Ecto neural progenitor cell (in vitro differentiated cells): ENCODE results near the gene ACAD8.
A peak's percentile ranks its signal among the peaks of the same experiment; 100 is the strongest.

Experiments used
- DNase-seq: peaks from one replicate; pipeline ENCODE4 v3.0.0-alpha.2; 2018; ENCODE audit warnings: low spot score

ACAD8 gene

DNA sequence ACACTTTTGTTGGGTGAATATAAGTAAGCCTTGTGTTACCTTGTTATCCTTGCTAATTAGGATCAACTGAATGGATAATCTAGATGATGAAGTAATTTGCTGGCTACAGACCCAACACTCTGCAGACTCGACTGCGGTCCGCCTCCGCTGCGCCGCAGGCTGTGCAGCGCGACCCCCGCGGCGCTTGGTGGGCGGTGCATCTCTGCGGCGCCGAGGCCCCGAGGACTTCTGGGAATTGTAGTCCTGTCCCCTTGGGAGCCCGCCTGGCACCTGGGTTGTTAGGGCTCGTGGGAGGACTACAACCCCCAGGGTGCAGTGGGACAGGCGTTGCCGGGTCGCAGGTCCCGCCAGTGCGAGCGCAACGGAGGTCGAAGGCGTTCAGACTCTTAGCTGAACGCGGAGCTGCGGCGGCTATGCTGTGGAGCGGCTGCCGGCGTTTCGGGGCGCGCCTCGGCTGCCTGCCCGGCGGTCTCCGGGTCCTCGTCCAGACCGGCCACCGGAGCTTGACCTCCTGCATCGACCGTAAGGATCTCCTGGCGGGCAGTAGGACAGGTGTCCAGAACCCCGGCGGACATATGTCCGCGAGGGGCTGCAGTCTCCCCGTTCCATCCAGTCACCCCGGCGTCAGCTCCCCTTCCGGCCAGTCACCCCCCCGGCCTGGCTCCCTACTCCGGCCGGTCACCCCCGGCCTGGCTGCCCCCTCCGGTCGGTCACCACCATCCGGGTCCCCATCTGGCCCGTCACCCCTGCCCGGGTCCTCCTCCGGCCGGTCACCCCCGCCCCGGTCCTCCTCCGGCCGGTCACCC is at the start of gene ACAD8, which contains the start of gene THYN1:
Gene ACAD8 (plus strand): TSS at position 381 of the 806 bp plus-strand sequence. CDS start 33 bp downstream, at position 414.
Gene THYN1 (minus strand): TSS at position 165 of the 806 bp plus-strand sequence. CDS start 470 bp downstream, outside the sequence.
- peak; percentile 97 for DNase-seq

DNA sequence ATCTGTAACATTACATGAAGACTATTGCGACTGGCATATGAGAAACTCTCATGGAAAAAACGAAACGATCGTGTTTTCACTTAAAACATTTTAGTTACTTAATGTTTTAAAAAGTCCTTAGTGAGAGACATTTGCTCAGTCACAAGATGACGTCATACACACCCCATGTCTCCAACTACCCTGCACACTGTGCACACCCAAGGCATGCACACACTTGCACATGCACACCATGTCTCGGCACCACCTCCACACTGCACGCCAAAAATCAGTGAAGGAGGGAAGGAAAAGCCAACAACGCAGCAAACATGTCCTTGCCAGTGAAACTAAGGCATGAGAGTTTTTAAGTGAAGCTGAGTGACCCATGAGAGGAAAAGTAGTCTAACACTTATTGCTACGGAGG is 47.6 kb upstream of the ACAD8 start:
- no peak for DNase-seq

DNA sequence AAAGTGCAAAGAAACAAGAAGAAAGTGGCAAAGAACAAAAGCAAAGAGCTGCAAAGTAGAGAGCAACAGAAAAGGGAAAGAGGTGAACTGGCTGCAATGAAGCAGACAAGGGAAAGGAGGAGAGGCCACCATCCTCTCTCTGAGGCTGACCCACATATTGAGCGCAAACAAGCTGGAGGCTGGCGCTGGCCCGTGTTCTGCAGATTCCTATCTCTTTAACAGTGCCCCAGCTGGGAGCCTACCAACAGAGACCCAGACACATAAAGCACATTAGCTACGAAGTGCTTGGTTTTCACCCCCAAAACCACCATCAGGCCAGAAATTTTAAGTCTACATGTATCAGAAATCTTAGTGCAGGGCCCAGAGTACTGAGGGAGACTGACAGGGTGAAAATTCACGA is 47.2 kb upstream of the ACAD8 start:
- DNase-seq = no peak

DNA sequence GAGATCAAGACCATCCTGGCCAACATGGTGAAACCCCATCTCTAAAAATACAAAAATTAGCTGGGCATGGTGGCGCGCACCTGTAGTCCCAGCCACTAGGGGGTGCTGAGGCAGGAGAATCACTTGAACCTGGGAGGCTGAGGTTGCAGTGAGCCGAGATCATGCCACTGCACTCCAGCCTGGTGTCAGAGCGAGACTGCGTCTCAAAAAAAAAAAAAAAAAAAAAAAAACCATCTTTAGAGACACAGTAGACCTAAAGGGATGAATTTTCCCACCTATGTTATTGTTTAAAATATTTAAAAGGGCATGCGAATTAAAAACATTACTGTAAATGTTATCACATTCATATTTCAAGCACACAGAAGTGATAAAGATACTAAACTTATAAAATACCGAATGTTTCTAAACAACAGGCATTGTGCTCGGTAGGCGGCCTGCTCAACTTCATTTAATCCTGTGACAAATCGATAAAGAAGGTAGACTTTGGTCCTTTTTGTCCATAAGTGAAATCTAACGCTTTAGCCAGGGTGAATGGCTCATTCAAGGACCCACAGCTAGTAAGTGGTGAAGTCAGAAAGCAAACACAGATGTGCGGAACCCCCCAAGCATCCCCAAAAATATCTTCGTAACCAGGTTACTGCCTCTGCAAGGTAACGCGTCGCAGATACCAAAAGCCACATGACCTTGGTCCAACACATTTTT is 45.7 kb upstream of the ACAD8 start:
- no peak for DNase-seq

DNA sequence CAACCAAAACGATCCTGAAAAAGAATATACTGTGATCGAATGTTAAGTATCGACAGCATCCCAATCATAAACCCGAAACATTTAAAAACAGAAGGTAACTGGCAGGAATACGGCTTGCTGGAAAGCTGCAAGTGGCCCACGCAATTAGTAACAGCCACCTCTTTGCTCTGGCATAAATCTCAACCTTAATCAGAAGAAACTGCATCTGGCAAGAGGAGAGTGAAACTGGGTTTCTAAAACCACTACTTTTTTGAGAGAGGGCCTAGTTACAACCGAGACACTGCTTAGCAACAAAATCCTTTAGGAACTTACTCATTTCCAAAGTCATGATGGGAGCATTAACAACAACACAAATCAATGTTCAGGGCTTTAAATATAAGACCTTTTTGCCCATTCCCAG is 37.5 kb upstream of the ACAD8 start:
- no peak for DNase-seq

DNA sequence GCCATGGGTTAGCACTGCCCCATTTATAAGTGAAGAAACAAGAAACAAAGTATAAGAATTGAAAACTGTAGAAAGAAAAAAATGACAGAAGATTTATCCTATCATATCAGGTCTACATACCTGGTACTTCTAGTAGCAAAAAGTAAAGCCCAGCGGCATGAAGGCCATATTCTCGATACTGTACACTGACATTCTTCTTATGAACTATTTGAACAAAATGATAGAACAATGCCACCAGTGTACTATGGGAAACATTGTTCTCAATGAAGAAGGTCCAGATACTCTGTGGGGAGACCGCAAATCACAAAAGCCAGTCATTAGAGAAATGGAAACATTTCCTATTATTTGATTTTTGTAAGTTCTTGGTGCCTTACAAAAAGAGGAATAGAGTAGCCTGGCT is 36.6 kb upstream of the ACAD8 start:
- no peak for DNase-seq

DNA sequence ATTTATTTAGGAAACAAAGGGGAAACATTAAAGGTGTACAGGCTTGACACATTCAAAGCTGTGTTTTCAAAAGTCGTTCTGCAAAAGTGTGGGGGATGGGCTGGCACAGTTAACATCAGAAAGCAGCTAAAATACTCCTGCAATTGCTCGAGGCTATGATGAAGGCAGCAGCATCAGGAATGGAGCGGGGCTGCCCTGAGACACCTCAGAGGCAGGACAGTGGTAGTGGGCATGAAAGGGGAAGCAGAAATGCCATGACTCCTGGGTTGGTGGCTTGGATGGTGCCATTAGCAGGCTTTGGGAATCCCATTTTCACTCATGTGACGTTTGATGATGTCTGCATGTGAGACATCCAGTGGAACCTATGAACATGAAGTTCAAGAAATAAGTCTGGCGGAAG is 30.2 kb upstream of the ACAD8 start:
- no peak for DNase-seq

DNA sequence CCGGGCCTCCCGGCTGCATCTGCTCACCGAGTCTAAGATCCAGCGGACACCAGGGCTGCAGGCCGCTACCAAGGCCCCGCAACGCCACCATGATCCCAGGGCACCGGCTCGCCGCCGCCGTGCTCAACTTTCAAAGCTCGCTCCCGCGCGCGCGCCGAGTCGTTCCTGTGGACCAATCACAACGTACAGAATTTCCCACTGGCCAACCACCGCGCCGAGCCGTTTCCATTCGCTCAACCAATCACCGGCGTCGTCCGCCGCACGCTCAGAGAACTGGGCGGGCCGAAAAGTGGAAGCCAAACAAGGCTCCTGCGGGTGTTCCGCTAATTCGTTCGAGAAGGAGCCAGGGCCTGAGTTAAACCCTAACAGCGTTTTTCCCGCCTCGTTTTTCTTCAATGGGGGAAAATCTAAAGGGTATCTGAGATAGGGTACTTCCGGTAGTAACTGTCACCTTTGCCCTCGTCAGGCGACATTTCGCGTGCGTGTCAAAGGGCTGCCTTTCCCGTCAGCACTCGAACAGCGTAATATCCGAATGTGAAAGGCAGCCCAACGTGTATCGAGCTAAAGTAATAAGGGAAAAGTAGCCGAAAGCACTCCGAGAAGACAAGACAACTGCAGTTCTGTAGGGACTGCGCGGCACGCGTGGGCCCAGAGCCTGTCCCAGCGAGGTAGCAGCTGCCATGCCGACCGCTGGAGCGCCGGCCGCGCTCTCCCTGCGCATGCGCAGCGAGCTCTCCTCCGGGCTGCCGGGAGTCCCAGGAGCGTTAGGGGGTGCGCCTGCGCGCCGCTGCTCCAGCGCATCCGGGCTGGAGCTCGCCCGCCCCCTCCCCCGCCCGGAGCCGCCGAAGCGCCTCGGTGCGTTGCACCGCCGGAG is 29.3 kb upstream of the ACAD8 start, which contains the start of the genes NCAPD3 and VPS26B:
Gene NCAPD3 (minus strand): TSS at position 132 of the 874 bp plus-strand sequence. CDS start 41 bp downstream, at position 91.
Gene VPS26B (plus strand): TSS at position 836 of the 874 bp plus-strand sequence. CDS start 452 bp downstream, outside the sequence.
- DNase-seq = peak; percentile 98

DNA sequence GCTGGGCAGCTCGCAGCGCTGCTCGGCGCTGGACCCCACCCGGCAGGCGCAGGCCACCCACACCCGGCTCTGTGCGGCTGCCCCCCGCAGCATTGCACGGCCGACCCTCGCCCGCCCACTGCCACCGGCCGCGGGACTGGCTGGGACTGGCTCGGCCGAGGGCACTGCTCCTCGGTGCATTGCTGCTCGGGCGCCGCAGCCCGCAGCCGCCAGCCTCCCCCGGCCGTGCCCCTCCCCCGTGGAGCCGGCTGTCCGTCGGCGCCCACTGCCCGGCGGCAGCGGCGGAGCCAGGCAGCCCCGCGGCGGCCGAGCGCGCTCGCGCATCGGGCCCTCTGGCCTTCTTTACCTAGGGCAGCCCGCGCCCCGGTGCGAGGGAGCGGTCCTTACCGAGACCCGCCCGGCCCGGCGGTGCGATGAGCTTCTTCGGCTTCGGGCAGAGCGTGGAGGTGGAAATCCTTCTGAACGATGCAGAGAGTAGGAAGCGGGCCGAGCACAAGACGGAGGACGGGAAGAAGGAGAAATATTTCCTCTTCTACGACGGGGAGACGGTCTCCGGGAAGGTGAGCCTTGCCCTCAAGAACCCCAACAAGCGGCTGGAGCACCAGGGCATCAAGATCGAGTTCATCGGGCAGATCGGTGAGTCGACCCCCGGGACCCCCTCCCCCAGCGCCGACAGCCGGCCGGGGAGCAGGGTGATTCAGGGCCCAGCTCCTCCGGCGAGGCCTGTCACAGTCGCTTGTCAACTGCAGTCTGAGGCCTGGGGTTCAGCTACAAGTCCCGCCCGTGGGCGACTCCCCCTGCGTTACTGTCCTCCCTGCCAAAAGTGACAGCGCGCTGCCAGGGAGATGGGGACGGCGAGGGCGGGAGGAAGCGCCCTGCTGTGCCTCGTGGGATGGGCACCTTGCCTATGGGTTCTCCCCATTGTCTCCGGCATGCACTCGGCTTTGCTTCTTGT is 28.4 kb upstream of the ACAD8 start:
- peak; percentile 60 for DNase-seq

DNA sequence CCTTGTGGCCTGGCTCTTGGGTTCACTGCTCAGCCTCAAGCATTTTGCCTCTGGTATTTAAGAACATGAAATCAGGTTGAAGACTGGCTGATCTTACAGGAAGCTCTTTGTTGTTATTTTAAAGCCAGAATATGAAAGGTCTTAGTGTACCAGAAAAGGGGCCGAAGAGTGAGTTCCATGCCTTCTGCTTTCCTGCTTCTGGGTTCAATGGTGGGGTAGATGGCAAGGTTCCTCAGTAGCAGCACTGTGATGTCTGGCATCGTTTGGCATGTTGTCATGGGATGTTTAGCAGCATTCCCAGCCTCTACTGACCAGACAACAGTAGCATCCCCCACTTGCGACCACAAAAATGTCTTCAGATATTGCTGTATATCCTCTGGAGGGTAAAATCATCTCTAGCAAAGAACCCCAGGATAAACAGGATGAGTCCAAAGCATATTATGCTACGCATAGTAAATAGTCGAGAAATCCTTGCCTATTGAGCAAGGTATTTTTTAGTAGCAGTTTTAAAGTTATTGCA is 26.5 kb upstream of the ACAD8 start:
- DNase-seq = no peak

DNA sequence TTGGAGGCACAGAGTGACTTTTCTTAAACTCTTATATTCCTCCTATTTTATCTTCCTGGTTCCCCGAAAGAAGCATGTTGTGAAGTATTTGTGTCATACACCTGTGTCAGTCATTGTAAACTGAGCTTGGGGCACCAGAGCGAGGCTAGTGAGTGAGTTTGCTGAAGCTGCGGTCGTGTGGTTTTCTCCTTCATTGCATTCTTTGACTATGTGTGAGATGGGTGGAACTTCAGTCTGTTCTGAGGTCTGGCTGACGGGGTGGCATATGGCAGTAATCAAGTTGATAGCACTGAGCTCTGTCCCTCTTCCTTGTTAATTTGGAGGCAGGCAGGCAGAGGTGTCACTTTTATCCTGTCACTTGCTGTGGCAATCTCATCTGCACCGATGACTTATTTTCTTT is 24.7 kb upstream of the ACAD8 start:
- DNase-seq = no peak

DNA sequence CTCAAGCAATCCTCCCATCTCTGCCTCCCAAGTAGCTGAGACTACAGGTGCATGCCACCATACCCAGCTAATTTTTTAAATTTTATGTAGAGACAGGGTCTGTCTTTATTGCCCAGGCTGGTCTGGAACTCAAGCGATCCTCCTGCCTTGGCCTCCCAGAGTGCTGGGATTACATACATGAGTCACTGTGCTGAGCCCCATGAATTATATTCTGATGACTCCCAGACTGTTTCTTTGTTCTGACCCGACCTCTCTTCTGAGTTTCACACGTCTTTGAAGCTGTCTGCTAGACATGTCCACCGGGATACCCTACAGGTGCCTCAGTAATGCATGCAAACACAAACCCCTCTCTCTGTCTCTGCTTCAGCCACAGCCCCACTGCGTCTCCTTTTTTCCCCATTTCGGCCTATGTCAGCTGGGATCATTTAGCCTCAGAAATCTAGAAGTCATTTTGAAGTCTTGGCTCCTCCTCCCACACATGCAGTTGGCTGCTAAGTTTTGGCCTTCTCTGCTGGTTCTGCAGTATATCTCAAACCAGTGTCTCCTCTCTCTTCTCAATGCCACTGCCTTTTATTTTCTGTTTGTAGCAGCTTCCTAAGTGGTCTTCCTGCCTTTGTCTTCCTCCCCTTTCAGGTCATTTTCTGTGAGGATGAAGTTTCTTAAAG is 24.1 kb upstream of the ACAD8 start:
- DNase-seq = no peak

DNA sequence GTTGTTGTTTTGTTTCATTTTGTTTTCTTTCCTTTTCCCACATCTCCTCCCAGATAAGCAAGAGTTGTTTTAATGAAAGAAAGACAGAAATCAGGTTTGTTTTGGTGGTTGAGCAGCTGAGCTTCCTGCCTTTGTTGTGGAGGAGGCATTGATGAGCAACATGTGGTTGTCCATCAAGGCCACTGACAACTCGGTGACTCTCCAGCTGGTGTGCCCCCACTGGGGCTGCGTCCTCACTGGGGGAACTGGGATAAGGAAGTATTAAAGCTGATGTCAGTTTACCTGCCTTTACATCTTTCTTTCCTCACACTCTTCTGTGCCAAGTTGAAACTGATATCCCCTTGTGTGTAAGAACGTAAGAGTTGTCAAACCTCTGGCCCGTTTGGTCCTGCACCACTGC is 23.0 kb upstream of the ACAD8 start:
- DNase-seq = no peak

DNA sequence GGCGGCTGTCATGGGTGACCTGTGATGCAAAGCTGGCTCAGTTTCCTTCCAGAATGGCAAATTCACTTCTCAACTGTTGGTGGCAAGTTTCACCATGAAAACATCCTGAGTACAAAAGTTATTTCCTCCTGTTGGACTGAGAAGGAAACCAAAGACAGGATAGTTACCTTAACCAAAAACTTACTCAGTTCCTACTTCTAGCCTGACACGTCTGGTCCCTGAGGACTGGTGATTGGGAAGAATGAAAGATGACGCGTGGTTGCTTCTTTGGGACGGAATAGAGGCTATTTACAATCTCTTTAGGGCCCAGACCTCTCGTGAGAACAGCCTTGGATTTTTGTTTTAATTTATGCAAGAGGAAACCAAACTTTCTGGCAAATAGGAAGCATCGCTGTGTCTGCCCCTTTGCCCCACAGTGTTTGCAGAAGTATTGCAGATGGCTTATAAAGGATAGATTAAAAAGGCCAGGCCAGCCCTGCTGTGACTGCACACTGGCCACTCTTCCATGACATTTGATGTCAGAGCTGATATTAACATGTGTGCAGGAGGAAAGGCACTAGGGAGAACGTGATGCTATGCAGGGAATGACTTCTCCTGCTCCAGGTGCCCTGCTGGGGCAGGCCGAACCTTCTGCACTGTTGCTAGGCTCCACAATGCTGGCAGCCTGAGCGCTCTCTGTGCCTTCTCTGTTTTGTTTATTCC is 21.3 kb upstream of the ACAD8 start:
- DNase-seq = no peak

DNA sequence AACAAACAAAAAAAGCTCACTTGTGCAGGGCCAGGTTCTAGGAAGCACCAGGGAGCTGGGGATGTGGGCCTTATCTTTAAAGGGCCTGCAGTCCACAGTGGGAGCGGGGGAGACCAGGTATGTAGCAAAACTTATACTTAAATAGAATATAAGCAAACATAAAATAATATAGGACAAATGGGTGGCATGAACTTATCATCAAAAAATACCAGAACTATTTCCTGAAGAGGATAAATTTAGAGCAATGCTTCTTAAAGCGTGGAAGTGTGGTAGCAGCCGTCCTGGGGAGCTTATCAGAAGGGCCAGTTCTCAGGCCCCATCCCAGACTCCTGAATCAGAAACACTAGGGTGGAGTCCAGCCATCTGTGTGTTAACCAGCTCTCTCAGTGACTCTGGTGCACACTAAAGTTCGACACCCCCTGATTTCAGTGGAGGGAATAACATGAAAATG is 19.6 kb upstream of the ACAD8 start:
- no peak for DNase-seq

DNA sequence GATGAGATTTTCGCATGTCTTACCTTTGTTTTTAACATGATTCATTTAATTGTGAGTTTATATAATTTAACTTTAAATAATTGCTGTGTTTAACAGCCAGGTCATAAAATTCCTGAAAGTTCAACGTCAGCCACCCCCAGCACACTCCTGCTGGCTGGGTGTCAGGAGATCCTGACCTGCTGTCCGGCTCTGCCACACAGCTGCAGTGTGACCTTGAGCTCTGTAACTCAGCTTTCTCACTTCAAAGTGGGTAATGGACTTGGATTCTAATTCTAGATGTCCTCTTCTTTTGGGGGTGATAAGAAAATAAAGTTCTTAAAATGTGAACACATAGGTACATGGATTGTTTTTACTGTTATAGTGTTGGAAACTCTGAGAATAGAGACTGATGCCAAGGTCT is 18.0 kb upstream of the ACAD8 start:
- DNase-seq = no peak

DNA sequence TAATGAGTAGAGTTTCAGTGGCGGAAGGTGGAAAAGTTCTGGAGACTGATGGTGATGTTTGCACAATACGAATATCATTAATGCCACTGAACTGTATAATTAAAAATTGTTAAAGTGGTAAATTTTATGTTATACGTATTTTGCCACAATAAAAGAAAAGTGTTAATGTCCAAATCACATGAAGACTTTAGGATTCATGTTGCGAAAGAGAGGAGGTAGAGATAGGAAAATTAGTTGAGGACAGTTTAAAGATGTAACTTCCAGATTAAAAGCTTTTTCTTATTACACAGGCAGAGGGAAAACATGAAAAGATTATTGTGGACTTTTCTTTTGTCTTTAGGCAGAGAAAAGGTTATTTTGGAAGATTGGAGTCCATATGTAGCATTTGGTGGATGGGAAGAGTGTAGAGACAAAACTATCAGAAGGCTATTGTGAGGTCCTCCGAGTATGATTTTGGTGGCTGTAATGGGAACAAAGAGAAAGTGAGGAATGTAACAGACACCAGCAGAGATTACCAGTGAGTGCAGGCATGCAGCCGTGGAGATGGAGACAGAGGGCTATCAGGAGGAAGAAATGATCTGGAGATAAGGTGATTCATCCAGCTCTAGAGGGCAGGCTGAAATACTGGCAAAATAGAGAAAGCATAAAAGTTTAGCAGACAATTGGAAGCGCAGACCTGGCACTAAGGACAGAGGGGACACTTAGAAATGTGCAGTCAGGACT is 16.4 kb upstream of the ACAD8 start:
- DNase-seq = no peak

DNA sequence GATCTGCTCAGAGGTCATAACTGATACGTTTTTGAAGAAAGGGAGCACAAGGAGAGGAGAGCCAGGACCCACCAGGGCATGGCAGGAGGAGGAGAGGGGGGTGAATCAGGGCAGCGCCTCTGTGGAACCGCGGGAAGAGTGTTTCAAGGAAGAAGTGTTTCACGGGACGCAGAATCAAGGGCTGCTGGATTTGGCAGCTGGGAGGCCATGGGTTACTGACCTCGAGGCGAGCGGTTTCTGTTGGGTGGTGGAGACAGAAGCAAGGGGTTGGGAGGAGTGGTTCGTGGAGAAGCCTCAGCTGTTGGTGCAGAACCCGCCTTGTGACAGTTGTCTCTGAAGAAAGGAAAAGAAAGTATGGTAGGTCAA is 15.8 kb upstream of the ACAD8 start:
- no peak for DNase-seq

DNA sequence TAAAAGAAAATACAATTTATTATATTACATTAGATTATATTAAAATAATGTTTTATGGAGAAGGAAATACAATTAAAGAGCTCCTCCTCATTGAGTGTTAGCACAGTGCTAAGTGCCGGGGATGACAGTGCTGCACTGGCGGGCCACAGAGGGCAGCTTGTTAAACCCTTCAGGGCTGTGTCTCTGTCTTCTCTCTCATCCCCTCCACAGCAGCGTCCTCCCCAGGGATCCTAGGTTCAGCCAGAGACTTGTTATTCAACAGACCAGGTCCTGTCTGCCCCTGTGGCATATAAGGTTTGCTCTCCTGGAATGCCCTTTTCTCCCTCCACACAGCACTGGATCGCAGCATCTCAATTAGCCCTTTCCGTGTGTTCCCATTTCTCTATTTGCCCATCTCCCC is 14.4 kb upstream of the ACAD8 start:
- no peak for DNase-seq
